Adrenal gland (tissue), 12 donors: ENCODE measurements around the gene SHISA5. TPM values are rescaled to one million over a fixed set of nuclear protein-coding genes. Genes with fewer than 3 reads are reported as not detected.
A peak's percentile ranks its signal among the peaks of the same experiment; 100 is the strongest.

Experiments used
- DNase-seq, 7 donors: peaks; one replicate each; pipeline ENCODE4 v3.0.0-alpha.2; 2019 to 2020
- H3K27ac ChIP-seq, 5 donors: fragments of 200-600 bp; sonication (generic) in 4 of 5; 1 replicate in 3 of 5; 2 replicates in 2 of 5; pipeline versions ENCODE4 v1.5.1 to v1.8.0; 2016 to 2020; ENCODE audit warnings: mild to moderate bottlenecking in 1 of 5
- H3K27me3 ChIP-seq: fragments of 200-600 bp; 2 replicates; pipeline ENCODE4 v1.8.0; 2021
- H3K36me3 ChIP-seq, 2 donors: fragments of 200-600 bp; replicated peaks in 1 of 2; 1 replicate in 1 of 2; 2 replicates in 1 of 2; pipeline versions ENCODE4 v1.5.1 to v1.8.0; 2018 to 2022
- H3K4me1 ChIP-seq, 2 donors: fragments of 200-600 bp; replicated peaks in 1 of 2; 1 replicate in 1 of 2; 2 replicates in 1 of 2; pipeline versions ENCODE4 v1.5.1 to v1.8.0; 2018 to 2021
- H3K4me3 ChIP-seq, 4 donors: fragments of 200-600 bp; sonication (generic) in 3 of 4; one replicate each; pipeline ENCODE4 v1.5.1; 2016 to 2018
- H3K9me3 ChIP-seq, 3 donors: fragments of 200-600 bp; sonication (generic) in 1 of 3; replicated peaks in 1 of 3; 1 replicate in 2 of 3; 2 replicates in 1 of 3; pipeline versions ENCODE4 v1.5.1 to v1.8.0; 2016 to 2021
- POLR2A ChIP-seq, 2 donors: fragments of 450-650 bp; IDR thresholded peaks; one replicate each; pipeline ENCODE4 v1.6.1; 2017; ENCODE audit warnings: antibody characterized with exemption in 2 of 2, mild to moderate bottlenecking in 2 of 2, moderate library complexity in 1 of 2
- WGBS, 4 donors: extraction: QIAGEN DNeasy Blood & Tissue Kit in 2 of 4; methylation state at CpG; one replicate each; pipeline versions ENCODE4 v1.1.5 to v1.1.7; 2013 to 2017; 5-methylcytosine and 5-hydroxymethylcytosine counted together
- intact Hi-C, 2 donors: fragments of 100-400 bp; cut with DNase I; formaldehyde crosslinking; loops; one replicate each; pipeline versions ENCODE4 v1.14.1 to v1.15.0; 2022 to 2023
- polyA plus RNA-seq, 3 donors: library from polyadenylated mRNA; stranded (reverse); fragments of 200-250 nt in 2 of 3; fragments of 350-450 nt in 1 of 3; fragmentation: Illumina TruSeq in 1 of 3; extraction: RNeasy Lipid Tissue Mini Kit (QIAGEN cat#74804) in 1 of 3; gene quantifications; one replicate each; pipeline ENCODE4 v1.2.3, GENCODE V29; 2013 to 2014
- total RNA-seq, 9 donors: library from RNA; depleted of rRNA in 4 of 9; stranded (reverse); fragments of >200 nt in 4 of 9; fragments of 120-200 nt in 1 of 9; fragmentation: NEBNext Ultra II Directional in 1 of 9; extraction: Animal tissue kit (Norgen Biotek cat#: 25700) in 1 of 9; gene quantifications; one replicate each; pipeline versions ENCODE4 v1.1.0 to v1.2.4, GENCODE V29; 2013 to 2023
- TF ChIP-seq, protein P1 (sequence below), 6 experiments: fragments of 450-650 bp in 4 of 6; fragments of 200-600 bp in 2 of 6; sonication (generic) in 1 of 6; IDR thresholded peaks; 1 replicate in 5 of 6; 2 replicates in 1 of 6; pipeline versions ENCODE4 v1.5.1 to v1.8.0; 2016 to 2021; ENCODE audit warnings: antibody characterized with exemption in 6 of 6, mild to moderate bottlenecking in 2 of 6, moderate library complexity in 1 of 6
- donor health status: healthy with polysubstance abuse.
- donor health status: Bipolar disorder and iron deficiency.
- donor health status: DM: yes; HTN: yes; CAD: no.
- donor health status: DM: no; HTN: no; CAD: no.
- donor health status: DM: no; HTN: no; CAD: no.
- donor health status: DM: yes; HTN: yes; CAD: no.

The SHISA5 gene
- total and polyA plus RNA-seq, 12 donors, result 77.2 to 167 (median 128) TPM

DNA sequence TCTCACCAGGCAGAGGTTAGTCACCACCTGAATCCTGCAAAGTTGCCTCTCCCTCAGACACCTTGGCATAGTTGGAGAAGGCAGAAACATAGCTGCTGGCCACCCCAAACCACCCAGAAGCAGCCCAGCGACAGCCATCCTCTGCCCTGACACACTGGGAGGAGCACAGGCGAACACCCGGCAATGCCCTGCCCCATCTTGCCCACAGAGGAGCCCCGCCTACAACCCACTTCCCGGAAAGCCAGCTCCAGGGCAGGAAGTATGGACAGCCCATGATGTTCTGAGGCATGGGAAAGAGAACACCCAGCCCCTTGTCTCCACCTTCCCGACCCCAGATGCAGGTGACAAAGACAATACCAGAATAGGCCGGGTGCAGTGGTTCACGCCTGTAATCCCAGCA, 12.6 kb upstream of the SHISA5 start:
- H3K36me3 ChIP-seq, result no peaks in the 10 kb centered on the region
- no peaks in the 10 kb centered on the region for H3K4me1 ChIP-seq
- no peaks in the 10 kb centered on the region for H3K9me3 ChIP-seq
- no peak overlapping the region for H3K4me3 ChIP-seq
- TF ChIP-seq, protein P1, sequence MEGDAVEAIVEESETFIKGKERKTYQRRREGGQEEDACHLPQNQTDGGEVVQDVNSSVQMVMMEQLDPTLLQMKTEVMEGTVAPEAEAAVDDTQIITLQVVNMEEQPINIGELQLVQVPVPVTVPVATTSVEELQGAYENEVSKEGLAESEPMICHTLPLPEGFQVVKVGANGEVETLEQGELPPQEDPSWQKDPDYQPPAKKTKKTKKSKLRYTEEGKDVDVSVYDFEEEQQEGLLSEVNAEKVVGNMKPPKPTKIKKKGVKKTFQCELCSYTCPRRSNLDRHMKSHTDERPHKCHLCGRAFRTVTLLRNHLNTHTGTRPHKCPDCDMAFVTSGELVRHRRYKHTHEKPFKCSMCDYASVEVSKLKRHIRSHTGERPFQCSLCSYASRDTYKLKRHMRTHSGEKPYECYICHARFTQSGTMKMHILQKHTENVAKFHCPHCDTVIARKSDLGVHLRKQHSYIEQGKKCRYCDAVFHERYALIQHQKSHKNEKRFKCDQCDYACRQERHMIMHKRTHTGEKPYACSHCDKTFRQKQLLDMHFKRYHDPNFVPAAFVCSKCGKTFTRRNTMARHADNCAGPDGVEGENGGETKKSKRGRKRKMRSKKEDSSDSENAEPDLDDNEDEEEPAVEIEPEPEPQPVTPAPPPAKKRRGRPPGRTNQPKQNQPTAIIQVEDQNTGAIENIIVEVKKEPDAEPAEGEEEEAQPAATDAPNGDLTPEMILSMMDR (IDR thresholded peaks at IDR 0.05), result no peak
- no peak for TF ChIP-seq POLR2A (IDR thresholded peaks at IDR 0.05)
- intact Hi-C loops, result no loop called here
- no peak overlapping the region for H3K27ac ChIP-seq
- no peak for DNase-seq
- no peaks in the 10 kb centered on the region for H3K27me3 ChIP-seq
- WGBS, 4 donors, result 71 to 80% (median 78%) methylated on average over 8 of the region's 8 CpGs

- TF ChIP-seq, protein P1 (IDR thresholded peaks at IDR 0.05), result no peak
- TF ChIP-seq POLR2A (IDR thresholded peaks at IDR 0.05), result no peak
- no peak overlapping the region for H3K27ac ChIP-seq
- H3K4me3 ChIP-seq, result no peak overlapping the region
- H3K27me3 ChIP-seq, result no peaks in the 10 kb centered on the region
- no peaks in the 10 kb centered on the region for H3K9me3 ChIP-seq
- DNase-seq, result no peak
- intact Hi-C loops, result no loop called here
- H3K36me3 ChIP-seq, result no peaks in the 10 kb centered on the region
- WGBS, 4 donors, result 84 to 89% (median 86%) methylated on average over 6 to 8 of the region's 8 CpGs
- H3K4me1 ChIP-seq, result no peaks in the 10 kb centered on the region
These were observed 10.7 kb upstream of the SHISA5 start for GRCh38 chr3:48514431-48515227.

- 80 to 90% (median 81%) methylated on average over 2 to 4 of the region's 4 CpGs for WGBS, 4 donors
- peaks cover 0 to 5% of the 10 kb centered on the region in 2 donors for H3K4me1 ChIP-seq
- no peaks in the 10 kb centered on the region for H3K9me3 ChIP-seq
- DNase-seq, result no peak
- no peak for TF ChIP-seq POLR2A (IDR thresholded peaks at IDR 0.05)
- no peak overlapping the region for H3K27ac ChIP-seq
- no peaks in the 10 kb centered on the region for H3K27me3 ChIP-seq
- intact Hi-C loops, result no loop called here
- H3K36me3 ChIP-seq, result no peaks in the 10 kb centered on the region
- H3K4me3 ChIP-seq, result no peak overlapping the region
These were observed 7.6 kb upstream of the SHISA5 start for GRCh38 chr3:48511551-48511950.

GRCh38 chr3:48507256-48508061, 3.5 kb upstream of the SHISA5 start:
- peaks cover 5 to 21% of the 10 kb centered on the region in 2 donors for H3K4me1 ChIP-seq
- H3K4me3 ChIP-seq, result no peak overlapping the region
- TF ChIP-seq, protein P1 (IDR thresholded peaks at IDR 0.05), result peak in 5 of 6 experiments; percentile 39 to 60 (median 53)
- no peak for TF ChIP-seq POLR2A (IDR thresholded peaks at IDR 0.05)
- intact Hi-C loops, result no loop called here
- H3K27ac ChIP-seq, result peak overlapping the region in 3 of 5 donors; percentile 23 to 38 (median 26)
- DNase-seq, result peak; percentile 50 to 82 (median 71)
- WGBS, 4 donors, result 34 to 43% (median 38%) methylated on average over 10 of the region's 10 CpGs
- no peaks in the 10 kb centered on the region for H3K36me3 ChIP-seq
- no peaks in the 10 kb centered on the region for H3K27me3 ChIP-seq
- H3K9me3 ChIP-seq, result no peaks in the 10 kb centered on the region
